ENCODE measurements around the gene PRKCA.

The PRKCA gene

GRCh38 chr17:66582373-66583111 lies 280.1 kb downstream of the PRKCA start:
- Histone ChIP-seq H3K27me3 (ENCODE audit: control insufficient read depth, insufficient read depth, low read length) (no peaks in the 10 kb centered on the region), H3K36me3 (ENCODE audit: control insufficient read depth, insufficient read depth, low read length) (no peaks in the 10 kb centered on the region), H3K9ac (ENCODE audit: low read length) (no peak overlapping the region), H3K4me1 (ENCODE audit: control insufficient read depth, insufficient read depth, low read length) (no peaks in the 10 kb centered on the region), H3K9me3 (ENCODE audit: control insufficient read depth, low read length) (no peaks in the 10 kb centered on the region), H3K4me3 (ENCODE audit: low read length) (no peak overlapping the region)

GRCh38 chr17:66583112-66583748 lies 280.8 kb downstream of the PRKCA start:
- H3K9ac ChIP-seq (ENCODE audit: low read length), result no peak overlapping the region
- no peaks in the 10 kb centered on the region for H3K4me1 ChIP-seq (ENCODE audit: control insufficient read depth, insufficient read depth, low read length)
- H3K36me3 ChIP-seq (ENCODE audit: control insufficient read depth, insufficient read depth, low read length), result no peaks in the 10 kb centered on the region
- no peak overlapping the region for H3K4me3 ChIP-seq (ENCODE audit: low read length)
- no peaks in the 10 kb centered on the region for H3K27me3 ChIP-seq (ENCODE audit: control insufficient read depth, insufficient read depth, low read length)
- no peaks in the 10 kb centered on the region for H3K9me3 ChIP-seq (ENCODE audit: control insufficient read depth, low read length)

- H3K9me3 ChIP-seq (ENCODE audit: control insufficient read depth, low read length), result no peaks in the 10 kb centered on the region
- H3K36me3 ChIP-seq (ENCODE audit: control insufficient read depth, insufficient read depth, low read length), result no peaks in the 10 kb centered on the region
- H3K9ac ChIP-seq (ENCODE audit: low read length), result no peak overlapping the region
- H3K4me1 ChIP-seq (ENCODE audit: control insufficient read depth, insufficient read depth, low read length), result no peaks in the 10 kb centered on the region
- no peak overlapping the region for H3K4me3 ChIP-seq (ENCODE audit: low read length)
- no peaks in the 10 kb centered on the region for H3K27me3 ChIP-seq (ENCODE audit: control insufficient read depth, insufficient read depth, low read length)
Measured at GRCh38 chr17:66584927-66585326, 282.5 kb downstream of the PRKCA start.

- no peaks in the 10 kb centered on the region for H3K9me3 ChIP-seq (ENCODE audit: control insufficient read depth, low read length)
- H3K9ac ChIP-seq (ENCODE audit: low read length), result no peak overlapping the region
- H3K4me3 ChIP-seq (ENCODE audit: low read length), result no peak overlapping the region
- no peaks in the 10 kb centered on the region for H3K27me3 ChIP-seq (ENCODE audit: control insufficient read depth, insufficient read depth, low read length)
- H3K36me3 ChIP-seq (ENCODE audit: control insufficient read depth, insufficient read depth, low read length), result no peaks in the 10 kb centered on the region
- no peaks in the 10 kb centered on the region for H3K4me1 ChIP-seq (ENCODE audit: control insufficient read depth, insufficient read depth, low read length)
Measured at GRCh38 chr17:66585472-66585871, 283.1 kb downstream of the PRKCA start.

GRCh38 chr17:66589892-66590291 lies 287.5 kb downstream of the PRKCA start:
- Histone ChIP-seq H3K9ac (ENCODE audit: low read length) (no peak overlapping the region), H3K27me3 (ENCODE audit: control insufficient read depth, insufficient read depth, low read length) (no peaks in the 10 kb centered on the region), H3K36me3 (ENCODE audit: control insufficient read depth, insufficient read depth, low read length) (no peaks in the 10 kb centered on the region), H3K4me1 (ENCODE audit: control insufficient read depth, insufficient read depth, low read length) (peaks cover 3% of the 10 kb centered on the region), H3K4me3 (ENCODE audit: low read length) (no peak overlapping the region), H3K9me3 (ENCODE audit: control insufficient read depth, low read length) (no peaks in the 10 kb centered on the region)

- no peaks in the 10 kb centered on the region for H3K36me3 ChIP-seq (ENCODE audit: control insufficient read depth, insufficient read depth, low read length)
- no peak overlapping the region for H3K9ac ChIP-seq (ENCODE audit: low read length)
- no peaks in the 10 kb centered on the region for H3K27me3 ChIP-seq (ENCODE audit: control insufficient read depth, insufficient read depth, low read length)
- peaks cover 3% of the 10 kb centered on the region for H3K4me1 ChIP-seq (ENCODE audit: control insufficient read depth, insufficient read depth, low read length)
- H3K4me3 ChIP-seq (ENCODE audit: low read length), result no peak overlapping the region
- H3K9me3 ChIP-seq (ENCODE audit: control insufficient read depth, low read length), result no peaks in the 10 kb centered on the region
Measured at GRCh38 chr17:66593116-66593515, 290.7 kb downstream of the PRKCA start.

- H3K36me3 ChIP-seq (ENCODE audit: control insufficient read depth, insufficient read depth, low read length), result no peaks in the 10 kb centered on the region
- no peak overlapping the region for H3K4me3 ChIP-seq (ENCODE audit: low read length)
- H3K9me3 ChIP-seq (ENCODE audit: control insufficient read depth, low read length), result no peaks in the 10 kb centered on the region
Measured at GRCh38 chr17:66595893-66596292, 293.5 kb downstream of the PRKCA start.

GRCh38 chr17:66602659-66603384 lies 300.4 kb downstream of the PRKCA start:
- Histone ChIP-seq H3K9me3 (ENCODE audit: control insufficient read depth, low read length) (no peaks in the 10 kb centered on the region), H3K9ac (ENCODE audit: low read length) (no peak overlapping the region), H3K36me3 (ENCODE audit: control insufficient read depth, insufficient read depth, low read length) (no peaks in the 10 kb centered on the region), H3K27me3 (ENCODE audit: control insufficient read depth, insufficient read depth, low read length) (no peaks in the 10 kb centered on the region), H3K4me3 (ENCODE audit: low read length) (no peak overlapping the region), H3K4me1 (ENCODE audit: control insufficient read depth, insufficient read depth, low read length) (no peaks in the 10 kb centered on the region)

More at GRCh38 chr17:66595893-66596292, 293.5 kb downstream of the PRKCA start:
- no peaks in the 10 kb centered on the region for H3K27me3 ChIP-seq (ENCODE audit: control insufficient read depth, insufficient read depth, low read length)
- H3K9ac ChIP-seq (ENCODE audit: low read length), result no peak overlapping the region
- H3K4me1 ChIP-seq (ENCODE audit: control insufficient read depth, insufficient read depth, low read length), result peaks cover 3% of the 10 kb centered on the region

GRCh38 chr17:66604376-66604775 lies 302.0 kb downstream of the PRKCA start:
- Histone ChIP-seq H3K27me3 (ENCODE audit: control insufficient read depth, insufficient read depth, low read length) (no peaks in the 10 kb centered on the region), H3K9me3 (ENCODE audit: control insufficient read depth, low read length) (no peaks in the 10 kb centered on the region), H3K4me1 (ENCODE audit: control insufficient read depth, insufficient read depth, low read length) (peaks cover 3% of the 10 kb centered on the region), H3K36me3 (ENCODE audit: control insufficient read depth, insufficient read depth, low read length) (no peaks in the 10 kb centered on the region), H3K9ac (ENCODE audit: low read length) (no peak overlapping the region), H3K4me3 (ENCODE audit: low read length) (no peak overlapping the region)

- Histone ChIP-seq H3K9me3 (ENCODE audit: control insufficient read depth, low read length) (no peaks in the 10 kb centered on the region), H3K9ac (ENCODE audit: low read length) (no peak overlapping the region), H3K4me3 (ENCODE audit: low read length) (no peak overlapping the region), H3K27me3 (ENCODE audit: control insufficient read depth, insufficient read depth, low read length) (no peaks in the 10 kb centered on the region), H3K36me3 (ENCODE audit: control insufficient read depth, insufficient read depth, low read length) (no peaks in the 10 kb centered on the region), H3K4me1 (ENCODE audit: control insufficient read depth, insufficient read depth, low read length) (peaks cover 3% of the 10 kb centered on the region)
Measured at GRCh38 chr17:66605541-66605940, 303.1 kb downstream of the PRKCA start.

- Histone ChIP-seq H3K36me3 (ENCODE audit: control insufficient read depth, insufficient read depth, low read length) (no peaks in the 10 kb centered on the region), H3K4me3 (ENCODE audit: low read length) (no peak overlapping the region), H3K9ac (ENCODE audit: low read length) (no peak overlapping the region), H3K9me3 (ENCODE audit: control insufficient read depth, low read length) (no peaks in the 10 kb centered on the region), H3K27me3 (ENCODE audit: control insufficient read depth, insufficient read depth, low read length) (no peaks in the 10 kb centered on the region), H3K4me1 (ENCODE audit: control insufficient read depth, insufficient read depth, low read length) (peaks cover 3% of the 10 kb centered on the region)
Measured at GRCh38 chr17:66610361-66611133, 308.1 kb downstream of the PRKCA start.

All from mucosa of stomach (tissue), 1 donor.